ENCODE measurements around the gene MAN2A1. TPM values are rescaled to one million over a fixed set of nuclear protein-coding genes. Genes with fewer than 3 reads are reported as not detected.

MAN2A1 gene
- polyA plus RNA-seq, 1 donor from 2014 or later, result 5.7 TPM

- H3K36me3 ChIP-seq (ENCODE audit: insufficient read depth, low read length), result no peaks in the 10 kb centered on the region
- no peaks in the 10 kb centered on the region for H3F3A ChIP-seq (ENCODE audit: insufficient read depth, low read length, poor library complexity, severe bottlenecking)
- H3K27ac ChIP-seq (ENCODE audit: low read length), result no peak overlapping the region
- no peaks in the 10 kb centered on the region for H3K79me2 ChIP-seq (replicated peaks; ENCODE audit: insufficient read depth, low read length)
- no peak overlapping the region for H2AFZ ChIP-seq (ENCODE audit: low read depth, low read length)
- H4K20me1 ChIP-seq (ENCODE audit: insufficient read depth), result no peaks in the 10 kb centered on the region
- H3K4me2 ChIP-seq (ENCODE audit: low read length), result no peak overlapping the region
- H3K9ac ChIP-seq (ENCODE audit: low read length), result no peak overlapping the region
- no peak for TF ChIP-seq EP300 (conservative IDR thresholded peaks at IDR 0.05; ENCODE audit: poor library complexity, severe bottlenecking)
- TF ChIP-seq MXI1 (conservative IDR thresholded peaks at IDR 0.05; ENCODE audit: poor library complexity, severe bottlenecking), result no peak
- H3K27me3 ChIP-seq (ENCODE audit: insufficient read depth, low read depth, low read length), result no peaks in the 10 kb centered on the region
- no peaks in the 10 kb centered on the region for H3K9me3 ChIP-seq (ENCODE audit: low read length)
- no peaks in the 10 kb centered on the region for H3K9me2 ChIP-seq (ENCODE audit: insufficient read depth, low read length)
- H3K4me3 ChIP-seq (ENCODE audit: low read length), result no peak overlapping the region
These were observed 174.0 kb downstream of the MAN2A1 start for GRCh38 chr5:109863752-109864151.

DNA sequence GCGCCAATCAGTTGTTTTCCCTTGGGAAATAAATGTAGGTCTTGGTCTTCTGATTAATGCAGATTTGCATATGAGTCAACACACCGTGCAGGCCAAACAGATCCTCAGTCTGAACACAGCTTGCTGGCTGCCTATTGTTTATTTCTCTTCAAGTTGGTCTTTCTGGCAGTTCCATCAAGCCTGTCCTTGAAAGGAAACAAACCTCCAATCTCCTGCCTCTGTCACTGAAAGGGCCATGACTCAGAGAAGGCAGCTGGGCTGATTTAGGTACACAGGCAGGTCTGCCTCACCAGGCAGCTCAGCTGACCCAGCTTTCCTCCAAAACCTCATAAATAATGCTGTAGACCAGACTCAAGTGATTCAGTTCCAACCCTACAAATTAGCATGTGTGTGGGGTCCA, 175.9 kb downstream of the MAN2A1 start:
- TF ChIP-seq, protein P1, sequence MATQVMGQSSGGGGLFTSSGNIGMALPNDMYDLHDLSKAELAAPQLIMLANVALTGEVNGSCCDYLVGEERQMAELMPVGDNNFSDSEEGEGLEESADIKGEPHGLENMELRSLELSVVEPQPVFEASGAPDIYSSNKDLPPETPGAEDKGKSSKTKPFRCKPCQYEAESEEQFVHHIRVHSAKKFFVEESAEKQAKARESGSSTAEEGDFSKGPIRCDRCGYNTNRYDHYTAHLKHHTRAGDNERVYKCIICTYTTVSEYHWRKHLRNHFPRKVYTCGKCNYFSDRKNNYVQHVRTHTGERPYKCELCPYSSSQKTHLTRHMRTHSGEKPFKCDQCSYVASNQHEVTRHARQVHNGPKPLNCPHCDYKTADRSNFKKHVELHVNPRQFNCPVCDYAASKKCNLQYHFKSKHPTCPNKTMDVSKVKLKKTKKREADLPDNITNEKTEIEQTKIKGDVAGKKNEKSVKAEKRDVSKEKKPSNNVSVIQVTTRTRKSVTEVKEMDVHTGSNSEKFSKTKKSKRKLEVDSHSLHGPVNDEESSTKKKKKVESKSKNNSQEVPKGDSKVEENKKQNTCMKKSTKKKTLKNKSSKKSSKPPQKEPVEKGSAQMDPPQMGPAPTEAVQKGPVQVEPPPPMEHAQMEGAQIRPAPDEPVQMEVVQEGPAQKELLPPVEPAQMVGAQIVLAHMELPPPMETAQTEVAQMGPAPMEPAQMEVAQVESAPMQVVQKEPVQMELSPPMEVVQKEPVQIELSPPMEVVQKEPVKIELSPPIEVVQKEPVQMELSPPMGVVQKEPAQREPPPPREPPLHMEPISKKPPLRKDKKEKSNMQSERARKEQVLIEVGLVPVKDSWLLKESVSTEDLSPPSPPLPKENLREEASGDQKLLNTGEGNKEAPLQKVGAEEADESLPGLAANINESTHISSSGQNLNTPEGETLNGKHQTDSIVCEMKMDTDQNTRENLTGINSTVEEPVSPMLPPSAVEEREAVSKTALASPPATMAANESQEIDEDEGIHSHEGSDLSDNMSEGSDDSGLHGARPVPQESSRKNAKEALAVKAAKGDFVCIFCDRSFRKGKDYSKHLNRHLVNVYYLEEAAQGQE (IDR thresholded peaks at IDR 0.05; ENCODE audit: borderline replicate concordance), result no peak
- TF ChIP-seq RAD21 (conservative IDR thresholded peaks at IDR 0.05) (no peak), CTCF (IDR thresholded peaks at IDR 0.05; ENCODE audit: poor library complexity, severe bottlenecking) (no peak), EZH2 (IDR thresholded peaks at IDR 0.05; ENCODE audit: borderline replicate concordance, insufficient read depth, low read length, poor library complexity, severe bottlenecking) (no peak), POLR2AphosphoS5 (IDR thresholded peaks at IDR 0.05) (no peak), SMC3 (conservative IDR thresholded peaks at IDR 0.05; ENCODE audit: poor library complexity) (no peak), EP300 (conservative IDR thresholded peaks at IDR 0.05; ENCODE audit: poor library complexity, severe bottlenecking) (no peak), MXI1 (conservative IDR thresholded peaks at IDR 0.05; ENCODE audit: poor library complexity, severe bottlenecking) (no peak)
- H3K27me3 ChIP-seq (ENCODE audit: insufficient read depth, low read depth, low read length), result no peaks in the 10 kb centered on the region
- no peak overlapping the region for H3K27ac ChIP-seq (ENCODE audit: low read length)
- H3K9ac ChIP-seq (ENCODE audit: low read length), result no peak overlapping the region
- H3K9me2 ChIP-seq (ENCODE audit: insufficient read depth, low read length), result no peaks in the 10 kb centered on the region
- no peak overlapping the region for H2AFZ ChIP-seq (ENCODE audit: low read depth, low read length)
- no peak overlapping the region for H3K4me2 ChIP-seq (ENCODE audit: low read length)
- no peaks in the 10 kb centered on the region for H3K36me3 ChIP-seq (ENCODE audit: insufficient read depth, low read length)
- no peaks in the 10 kb centered on the region for H3K9me3 ChIP-seq (ENCODE audit: low read length)
- no peaks in the 10 kb centered on the region for H3K79me2 ChIP-seq (replicated peaks; ENCODE audit: insufficient read depth, low read length)
- H4K20me1 ChIP-seq (ENCODE audit: insufficient read depth), result no peaks in the 10 kb centered on the region
- H3F3A ChIP-seq (ENCODE audit: insufficient read depth, low read length, poor library complexity, severe bottlenecking), result no peaks in the 10 kb centered on the region
- H3K4me3 ChIP-seq (ENCODE audit: low read length), result no peak overlapping the region

DNA sequence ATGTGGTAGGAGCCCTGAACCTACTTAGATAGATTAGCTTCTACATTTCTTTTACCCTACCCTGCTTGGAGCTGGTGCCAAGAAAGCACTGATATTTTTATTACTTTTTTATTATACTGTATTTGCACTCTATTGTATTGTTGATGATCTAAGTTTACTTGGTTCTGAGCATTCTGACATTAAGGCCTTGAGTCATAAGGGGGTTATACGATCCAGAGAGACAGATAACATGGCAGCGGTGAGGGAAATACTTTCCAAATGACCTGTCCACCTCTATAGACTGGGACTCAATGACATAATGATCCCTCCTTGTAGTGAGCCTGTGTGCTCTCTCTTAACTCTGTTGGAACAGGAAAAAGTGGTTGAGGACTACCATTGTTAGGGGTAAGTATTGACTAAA, 176.3 kb downstream of the MAN2A1 start:
- H3K9me2 ChIP-seq (ENCODE audit: insufficient read depth, low read length), result no peaks in the 10 kb centered on the region
- H4K20me1 ChIP-seq (ENCODE audit: insufficient read depth), result no peaks in the 10 kb centered on the region
- no peak overlapping the region for H3K9ac ChIP-seq (ENCODE audit: low read length)
- no peaks in the 10 kb centered on the region for H3K79me2 ChIP-seq (replicated peaks; ENCODE audit: insufficient read depth, low read length)
- no peak overlapping the region for H3K4me3 ChIP-seq (ENCODE audit: low read length)
- H3K4me2 ChIP-seq (ENCODE audit: low read length), result no peak overlapping the region
- no peaks in the 10 kb centered on the region for H3K9me3 ChIP-seq (ENCODE audit: low read length)
- no peak overlapping the region for H2AFZ ChIP-seq (ENCODE audit: low read depth, low read length)
- H3K27me3 ChIP-seq (ENCODE audit: insufficient read depth, low read depth, low read length), result no peaks in the 10 kb centered on the region
- no peak overlapping the region for H3K27ac ChIP-seq (ENCODE audit: low read length)
- no peaks in the 10 kb centered on the region for H3F3A ChIP-seq (ENCODE audit: insufficient read depth, low read length, poor library complexity, severe bottlenecking)
- H3K36me3 ChIP-seq (ENCODE audit: insufficient read depth, low read length), result no peaks in the 10 kb centered on the region
- no peak for TF ChIP-seq EP300 (conservative IDR thresholded peaks at IDR 0.05; ENCODE audit: poor library complexity, severe bottlenecking)

Measured in neural cell (in vitro differentiated cells).